ENCODE data around the gene HNRNPH3.

GRCh38 chr10:68290736-68291135, 41.1 kb upstream of the HNRNPH3 start:
- TF ChIP-seq CTCF (IDR thresholded peaks at IDR 0.05) (no peak), POLR2A (IDR thresholded peaks at IDR 0.05) (no peak), POLR2AphosphoS5 (IDR thresholded peaks at IDR 0.05) (no peak), EP300 (IDR thresholded peaks at IDR 0.05) (no peak)
